Measurements from ENCODE around the gene KIAA1328.

DNA sequence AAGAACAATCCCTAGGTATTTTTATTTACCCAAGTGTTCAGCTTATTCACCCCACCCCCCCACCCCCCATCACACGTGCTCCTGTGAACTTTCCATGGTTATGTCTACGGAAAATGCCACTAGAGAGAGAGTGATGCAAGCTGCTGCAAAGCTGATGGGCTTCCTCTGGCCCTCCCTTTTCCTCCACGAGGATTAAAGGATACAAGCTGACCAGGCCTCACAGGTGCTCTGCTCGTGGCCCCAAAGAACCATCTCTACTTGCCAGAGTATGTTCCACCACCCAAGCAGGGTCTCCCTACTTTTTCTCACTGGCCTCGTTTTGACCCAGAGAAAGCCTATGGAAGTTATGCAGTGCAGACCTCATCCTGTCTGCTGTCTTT lies 394.1 kb downstream of the KIAA1328 start:
- TF ChIP-seq, protein P1, sequence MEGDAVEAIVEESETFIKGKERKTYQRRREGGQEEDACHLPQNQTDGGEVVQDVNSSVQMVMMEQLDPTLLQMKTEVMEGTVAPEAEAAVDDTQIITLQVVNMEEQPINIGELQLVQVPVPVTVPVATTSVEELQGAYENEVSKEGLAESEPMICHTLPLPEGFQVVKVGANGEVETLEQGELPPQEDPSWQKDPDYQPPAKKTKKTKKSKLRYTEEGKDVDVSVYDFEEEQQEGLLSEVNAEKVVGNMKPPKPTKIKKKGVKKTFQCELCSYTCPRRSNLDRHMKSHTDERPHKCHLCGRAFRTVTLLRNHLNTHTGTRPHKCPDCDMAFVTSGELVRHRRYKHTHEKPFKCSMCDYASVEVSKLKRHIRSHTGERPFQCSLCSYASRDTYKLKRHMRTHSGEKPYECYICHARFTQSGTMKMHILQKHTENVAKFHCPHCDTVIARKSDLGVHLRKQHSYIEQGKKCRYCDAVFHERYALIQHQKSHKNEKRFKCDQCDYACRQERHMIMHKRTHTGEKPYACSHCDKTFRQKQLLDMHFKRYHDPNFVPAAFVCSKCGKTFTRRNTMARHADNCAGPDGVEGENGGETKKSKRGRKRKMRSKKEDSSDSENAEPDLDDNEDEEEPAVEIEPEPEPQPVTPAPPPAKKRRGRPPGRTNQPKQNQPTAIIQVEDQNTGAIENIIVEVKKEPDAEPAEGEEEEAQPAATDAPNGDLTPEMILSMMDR (IDR thresholded peaks at IDR 0.05) = no peak
- no peak for TF ChIP-seq POLR2A (IDR thresholded peaks at IDR 0.05)

Measured in upper lobe of left lung (tissue), 4 donors.